Osteoblast (primary cell): Measurements from ENCODE around the gene CSNK2B. TPM values are rescaled to one million over a fixed set of nuclear protein-coding genes. Genes with fewer than 3 reads are reported as not detected.
"Not testable (repeated sequence)": the region's sequence is repeated elsewhere in the genome, so short reads cannot be mapped to it uniquely, and the experiment has no call there.

Experiments used
- DNase-seq: peaks from one replicate; pipeline ENCODE4 v3.0.0; 2011; ENCODE audit warnings: low spot score, mixed read lengths; ENCODE audit not compliant: insufficient read length; ENCODE audit errors: missing footprints
- H2AFZ ChIP-seq: 2 replicates; pipeline ENCODE4 v1.6.0; 2011; ENCODE audit warnings: mild to moderate bottlenecking, low read length
- H3K27ac ChIP-seq: 2 replicates; pipeline ENCODE4 v1.5.1; 2011; ENCODE audit warnings: mild to moderate bottlenecking, low read depth, low read length, moderate library complexity
- H3K27me3 ChIP-seq: 2 replicates; pipeline ENCODE4 v1.6.0; 2012; ENCODE audit warnings: mild to moderate bottlenecking, control low read depth, inconsistent platforms, low read length, moderate library complexity; ENCODE audit not compliant: insufficient read depth
- H3K36me3 ChIP-seq: 2 replicates; pipeline ENCODE4 v1.5.1; 2011; ENCODE audit warnings: mild to moderate bottlenecking, low read length, control low read depth, moderate library complexity; ENCODE audit not compliant: insufficient read depth
- H3K4me1 ChIP-seq: 2 replicates; pipeline ENCODE4 v1.5.1; 2011; ENCODE audit warnings: mild to moderate bottlenecking, low read length, control low read depth, moderate library complexity; ENCODE audit not compliant: insufficient read depth
- H3K4me2 ChIP-seq: 2 replicates; pipeline ENCODE4 v1.6.0; 2011; ENCODE audit warnings: mild to moderate bottlenecking, low read length; ENCODE audit not compliant: insufficient read depth
- H3K4me3 ChIP-seq: fragments of 200-600 bp; sonication (generic); 3 replicates; pipeline ENCODE4 v1.5.1; 2012; ENCODE audit warnings: mild to moderate bottlenecking, low read length, inconsistent platforms; ENCODE audit not compliant: insufficient read depth
- H3K79me2 ChIP-seq: 2 replicates; pipeline ENCODE4 v1.6.0; 2012; ENCODE audit warnings: mild to moderate bottlenecking, low read length, control low read depth, inconsistent platforms; ENCODE audit not compliant: insufficient read depth
- H3K9me3 ChIP-seq: 2 replicates; pipeline ENCODE4 v1.5.1; 2011; ENCODE audit warnings: low read depth, low read length, control low read depth
- H4K20me1 ChIP-seq: 2 replicates; pipeline ENCODE4 v1.6.0; 2012; ENCODE audit warnings: mild to moderate bottlenecking, low read length, control low read depth; ENCODE audit not compliant: insufficient read depth
- total RNA-seq: library from RNA; depleted of rRNA; stranded (reverse); fragments of >200 nt; gene quantifications from 2 replicates; pipeline ENCODE4 v1.2.3, GENCODE V29; 2012
- TF ChIP-seq, protein P1 (sequence below): IDR thresholded peaks from 2 replicates; pipeline ENCODE4 v1.5.1; 2011; ENCODE audit warnings: mild to moderate bottlenecking, low read depth, low read length, moderate library complexity; ENCODE audit errors: extremely low read depth

The CSNK2B gene
- total RNA-seq, 1 donor: 150 TPM

DNA sequence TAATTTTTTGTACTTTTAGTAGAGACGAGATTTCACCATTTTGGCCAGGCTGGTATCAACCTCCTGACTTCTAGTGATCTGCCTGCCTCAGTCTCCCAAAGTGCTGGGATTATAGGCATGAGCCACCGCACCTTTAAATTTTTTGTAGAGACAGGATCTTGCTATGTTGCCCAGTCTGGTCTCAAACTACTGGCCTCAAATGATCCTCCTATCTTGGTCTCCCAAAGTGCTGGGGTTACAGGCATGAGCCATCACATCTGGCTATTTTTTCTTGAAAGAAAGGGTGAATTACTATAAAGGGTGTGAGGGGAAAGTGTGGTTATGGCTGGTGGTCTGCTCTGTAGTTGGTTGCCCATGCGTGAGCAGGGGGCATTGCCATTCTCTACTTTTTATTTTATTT lies 42.3 kb downstream of the CSNK2B start:
- Histone ChIP-seq H3K36me3 (no peaks in the 10 kb centered on the region), H3K27ac (no peak overlapping the region), H3K27me3 (peaks cover 6% of the 10 kb centered on the region), H3K79me2 (no peaks in the 10 kb centered on the region), H3K9me3 (no peaks in the 10 kb centered on the region), H3K4me1 (no peaks in the 10 kb centered on the region), H4K20me1 (no peaks in the 10 kb centered on the region), H3K4me3 (no peak overlapping the region), H2AFZ (no peak overlapping the region), H3K4me2 (no peak overlapping the region)
- TF ChIP-seq, protein P1, sequence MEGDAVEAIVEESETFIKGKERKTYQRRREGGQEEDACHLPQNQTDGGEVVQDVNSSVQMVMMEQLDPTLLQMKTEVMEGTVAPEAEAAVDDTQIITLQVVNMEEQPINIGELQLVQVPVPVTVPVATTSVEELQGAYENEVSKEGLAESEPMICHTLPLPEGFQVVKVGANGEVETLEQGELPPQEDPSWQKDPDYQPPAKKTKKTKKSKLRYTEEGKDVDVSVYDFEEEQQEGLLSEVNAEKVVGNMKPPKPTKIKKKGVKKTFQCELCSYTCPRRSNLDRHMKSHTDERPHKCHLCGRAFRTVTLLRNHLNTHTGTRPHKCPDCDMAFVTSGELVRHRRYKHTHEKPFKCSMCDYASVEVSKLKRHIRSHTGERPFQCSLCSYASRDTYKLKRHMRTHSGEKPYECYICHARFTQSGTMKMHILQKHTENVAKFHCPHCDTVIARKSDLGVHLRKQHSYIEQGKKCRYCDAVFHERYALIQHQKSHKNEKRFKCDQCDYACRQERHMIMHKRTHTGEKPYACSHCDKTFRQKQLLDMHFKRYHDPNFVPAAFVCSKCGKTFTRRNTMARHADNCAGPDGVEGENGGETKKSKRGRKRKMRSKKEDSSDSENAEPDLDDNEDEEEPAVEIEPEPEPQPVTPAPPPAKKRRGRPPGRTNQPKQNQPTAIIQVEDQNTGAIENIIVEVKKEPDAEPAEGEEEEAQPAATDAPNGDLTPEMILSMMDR: no peak
- DNase-seq: no peak

DNA sequence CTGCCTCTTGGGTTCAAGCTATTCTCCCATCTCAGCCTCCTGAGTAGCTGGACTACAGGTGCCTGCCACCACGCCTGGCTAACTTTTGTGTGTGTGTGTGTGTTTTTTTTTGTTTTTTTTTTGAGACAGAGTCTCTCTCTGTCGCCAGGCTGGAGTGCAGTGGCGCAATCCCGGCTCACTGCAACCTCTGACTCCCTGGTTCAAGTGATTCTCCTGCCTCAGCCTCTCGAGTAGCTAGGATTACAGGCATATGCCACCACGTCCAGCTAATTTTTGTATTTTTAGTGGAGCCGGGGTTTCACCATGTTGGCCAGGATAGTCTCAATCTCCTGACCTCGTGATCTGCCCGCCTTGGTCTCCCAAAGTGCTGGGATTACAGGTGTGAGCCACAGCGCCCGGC lies 43.3 kb downstream of the CSNK2B start:
- H3K27ac ChIP-seq, H3K79me2 ChIP-seq, H4K20me1 ChIP-seq, H3K4me3 ChIP-seq, H3K4me2 ChIP-seq, H3K9me3 ChIP-seq, H3K4me1 ChIP-seq, H2AFZ ChIP-seq, H3K36me3 ChIP-seq, DNase-seq, H3K27me3 ChIP-seq: not testable (repeated sequence)

DNA sequence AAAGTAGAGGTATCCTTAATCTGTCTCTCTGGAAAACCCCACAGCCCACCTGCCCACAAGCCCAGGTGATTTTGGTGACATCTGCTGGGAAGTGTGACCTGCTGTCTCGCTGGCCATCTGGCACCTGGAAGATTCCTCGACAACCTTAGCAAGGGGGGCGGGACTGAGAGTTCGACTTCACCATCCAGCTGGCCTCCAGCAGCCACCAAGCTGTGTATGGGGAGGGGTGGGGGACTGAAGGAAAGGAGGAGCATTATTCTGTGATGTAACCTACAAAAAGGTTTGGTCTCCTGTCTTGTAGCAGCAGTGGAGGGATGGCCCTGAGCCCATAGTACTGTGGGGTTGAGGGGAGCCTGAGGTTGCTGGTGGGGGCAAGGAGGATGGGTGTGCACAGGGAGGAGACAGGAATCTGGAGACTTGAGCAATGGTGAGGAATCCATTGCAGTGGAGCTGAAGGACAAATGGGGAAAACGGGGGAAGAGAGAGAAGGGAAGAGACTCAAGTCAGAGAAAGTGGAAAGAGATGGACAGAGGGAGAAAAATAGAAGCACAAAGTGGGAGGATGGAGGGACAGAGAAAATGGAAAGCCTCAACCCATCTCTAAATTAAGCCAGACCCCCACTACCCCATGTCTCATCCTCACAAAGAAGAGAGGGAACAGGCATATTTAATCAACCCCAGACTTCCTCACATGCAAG lies 44.8 kb downstream of the CSNK2B start:
- TF ChIP-seq, protein P1: no peak
- Histone ChIP-seq H3K27me3 (peaks cover 12% of the 10 kb centered on the region), H3K79me2 (no peaks in the 10 kb centered on the region), H3K4me2 (no peak overlapping the region), H3K9me3 (no peaks in the 10 kb centered on the region), H4K20me1 (no peaks in the 10 kb centered on the region), H3K27ac (no peak overlapping the region), H2AFZ (no peak overlapping the region), H3K4me1 (no peaks in the 10 kb centered on the region), H3K4me3 (no peak overlapping the region), H3K36me3 (no peaks in the 10 kb centered on the region)
- peak; percentile 48 for DNase-seq

DNA sequence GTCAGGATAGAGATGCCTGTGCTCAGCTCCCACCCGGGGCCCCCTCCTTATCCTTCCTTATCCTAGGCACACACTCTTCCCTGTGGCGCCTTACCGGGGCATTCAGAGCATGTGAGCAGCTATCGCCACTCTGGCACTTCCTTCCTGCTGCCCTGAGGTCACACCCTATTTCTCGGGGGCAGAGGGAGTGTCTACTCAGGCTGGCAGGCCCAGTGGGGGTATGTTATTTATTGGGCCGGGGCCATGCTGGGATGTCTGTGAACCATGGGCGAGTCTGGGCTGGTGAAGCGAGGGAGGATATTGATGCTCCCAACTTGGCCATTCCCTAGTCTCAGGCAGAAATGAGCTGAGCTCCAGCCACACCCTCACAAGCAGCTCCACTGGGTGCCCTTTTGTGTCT lies 45.4 kb downstream of the CSNK2B start:
- Histone ChIP-seq H2AFZ (no peak overlapping the region), H3K27ac (no peak overlapping the region), H3K4me1 (no peaks in the 10 kb centered on the region), H3K36me3 (no peaks in the 10 kb centered on the region), H3K79me2 (no peaks in the 10 kb centered on the region), H3K27me3 (peaks cover 12% of the 10 kb centered on the region), H3K9me3 (no peaks in the 10 kb centered on the region), H4K20me1 (no peaks in the 10 kb centered on the region), H3K4me3 (no peak overlapping the region), H3K4me2 (no peak overlapping the region)
- DNase-seq: peak; percentile 61
- TF ChIP-seq, protein P1: no peak
